ENCODE measurements around the gene LRP1.

GRCh38 chr12:57106021-57106708 lies 22.1 kb upstream of the LRP1 start:
- TF ChIP-seq EZH2 (IDR thresholded peaks at IDR 0.05; ENCODE audit: low read length) (no peak), CTCF (optimal IDR thresholded peaks at IDR 0.05 in 1 of 3, IDR thresholded peaks at IDR 0.05 in 1 of 3, conservative IDR thresholded peaks at IDR 0.05 in 1 of 3; ENCODE audit: extremely low read depth in 1 of 3, insufficient read depth in 2 of 3, low read length in 3 of 3) (no peak)
